SK-N-SH (cell line): ENCODE measurements around the gene MAPK4.
"Not testable (repeated sequence)": the region's sequence is repeated elsewhere in the genome, so short reads cannot be mapped to it uniquely, and the experiment has no call there.

ENCODE experiments used
- ELF1 ChIP-seq: IDR thresholded peaks from 2 replicates; pipeline ENCODE4 v1.4.0; 2012
- EZH2phosphoT487 ChIP-seq: fragments of 200-600 bp; sonication (generic); IDR thresholded peaks from 2 replicates; pipeline ENCODE4 v1.6.1; 2017; ENCODE audit warnings: low read depth, mixed run types, mild to moderate bottlenecking, antibody characterized with exemption, moderate library complexity, borderline replicate concordance
- RXRA ChIP-seq: IDR thresholded peaks from 2 replicates; pipeline ENCODE4 v1.4.0; 2012; ENCODE audit warnings: low read depth, mild to moderate bottlenecking, borderline replicate concordance
- TF ChIP-seq, protein P1 (sequence below): fragments of 150-350 bp; IDR thresholded peaks from 2 replicates; pipeline ENCODE4 v1.6.1; 2017; ENCODE audit warnings: antibody characterized with exemption, low read length, low read depth, borderline replicate concordance

DNA sequence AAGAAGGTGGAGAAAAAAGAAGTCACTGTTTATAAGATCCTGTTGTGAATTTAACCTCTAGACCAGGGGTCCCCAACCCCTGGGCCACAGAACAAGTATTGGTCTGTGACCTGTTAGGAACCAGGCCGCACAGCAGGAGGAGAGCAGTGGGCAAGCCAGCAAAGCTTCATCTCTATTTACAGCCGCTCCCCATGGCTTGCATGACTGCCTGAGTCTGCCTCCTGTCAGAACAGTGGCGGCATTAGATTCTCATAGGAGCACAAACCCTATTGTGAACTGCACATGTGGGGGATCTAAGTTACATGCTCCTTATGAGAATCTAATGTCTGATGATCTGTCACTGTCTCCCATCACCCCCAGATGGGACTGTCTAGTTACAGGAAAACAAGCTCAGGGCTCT lies 13.3 kb downstream of the MAPK4 start:
- TF ChIP-seq ELF1, EZH2phosphoT487, RXRA: not testable (repeated sequence)
- TF ChIP-seq, protein P1, sequence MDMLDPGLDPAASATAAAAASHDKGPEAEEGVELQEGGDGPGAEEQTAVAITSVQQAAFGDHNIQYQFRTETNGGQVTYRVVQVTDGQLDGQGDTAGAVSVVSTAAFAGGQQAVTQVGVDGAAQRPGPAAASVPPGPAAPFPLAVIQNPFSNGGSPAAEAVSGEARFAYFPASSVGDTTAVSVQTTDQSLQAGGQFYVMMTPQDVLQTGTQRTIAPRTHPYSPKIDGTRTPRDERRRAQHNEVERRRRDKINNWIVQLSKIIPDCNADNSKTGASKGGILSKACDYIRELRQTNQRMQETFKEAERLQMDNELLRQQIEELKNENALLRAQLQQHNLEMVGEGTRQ: not testable (repeated sequence)
